ENCODE results near the gene ZNF569.
A peak's percentile ranks its signal among the peaks of the same experiment; 100 is the strongest.
"Not testable (repeated sequence)": the region's sequence is repeated elsewhere in the genome, so short reads cannot be mapped to it uniquely, and the experiment has no call there.

The ZNF569 gene

GRCh38 chr19:37466277-37466797 lies 907 bp downstream of the ZNF569 start:
- peaks cover 36% of the 10 kb centered on the region for H3K36me3 Mint-ChIP-seq (ENCODE audit: low read depth)
- peak overlapping the region; percentile 94 for H3K27ac Mint-ChIP-seq
- ATAC-seq (no peak), DNase-seq (no peak)
- H3K9me3 Mint-ChIP-seq: peaks cover 20% of the 10 kb centered on the region
- H3K27me3 Mint-ChIP-seq: no peaks in the 10 kb centered on the region
- peak overlapping the region; percentile 97 for H3K4me3 Mint-ChIP-seq
- peaks cover 31% of the 10 kb centered on the region for H3K4me1 Mint-ChIP-seq

- ATAC-seq (no peak), DNase-seq (no peak)
- Mint-ChIP-seq H3K27me3 (no peaks in the 10 kb centered on the region), H3K36me3 (ENCODE audit: low read depth) (peaks cover 77% of the 10 kb centered on the region), H3K4me3 (no peak overlapping the region), H3K27ac (no peak overlapping the region), H3K4me1 (no peaks in the 10 kb centered on the region), H3K9me3 (peaks cover 85% of the 10 kb centered on the region)
These were observed 14.6 kb downstream of the ZNF569 start for GRCh38 chr19:37452500-37453245.

GRCh38 chr19:37413313-37414084 lies 53.7 kb downstream of the ZNF569 start:
- DNase-seq (no peak), ATAC-seq (no peak)
- peaks cover 61% of the 10 kb centered on the region for H3K9me3 Mint-ChIP-seq
- no peak overlapping the region for H3K27ac Mint-ChIP-seq
- peaks cover 68% of the 10 kb centered on the region for H3K36me3 Mint-ChIP-seq (ENCODE audit: low read depth)
- H3K4me1 Mint-ChIP-seq: no peaks in the 10 kb centered on the region
- H3K27me3 Mint-ChIP-seq: no peaks in the 10 kb centered on the region
- no peak overlapping the region for H3K4me3 Mint-ChIP-seq

- peaks cover 63% of the 10 kb centered on the region for H3K36me3 Mint-ChIP-seq (ENCODE audit: low read depth)
- H3K9me3 Mint-ChIP-seq: peaks cover 63% of the 10 kb centered on the region
- no peak overlapping the region for H3K27ac Mint-ChIP-seq
- H3K27me3 Mint-ChIP-seq: no peaks in the 10 kb centered on the region
- no peaks in the 10 kb centered on the region for H3K4me1 Mint-ChIP-seq
- no peak overlapping the region for H3K4me3 Mint-ChIP-seq
- ATAC-seq (no peak), DNase-seq (no peak)
These were observed 54.5 kb downstream of the ZNF569 start for GRCh38 chr19:37412700-37413099.

- ATAC-seq, H3K4me1 Mint-ChIP-seq, H3K27ac Mint-ChIP-seq, H3K4me3 Mint-ChIP-seq, H3K27me3 Mint-ChIP-seq, DNase-seq: not testable (repeated sequence)
- Mint-ChIP-seq H3K9me3 (peaks cover 57% of the 10 kb centered on the region), H3K36me3 (ENCODE audit: low read depth) (peaks cover 24% of the 10 kb centered on the region)
These were observed 61.0 kb downstream of the ZNF569 start for GRCh38 chr19:37406140-37406846.

- Mint-ChIP-seq H3K4me3 (no peak overlapping the region), H3K4me1 (no peaks in the 10 kb centered on the region), H3K9me3 (peaks cover 58% of the 10 kb centered on the region)
These were observed 63.8 kb downstream of the ZNF569 start for GRCh38 chr19:37403403-37403802.

GRCh38 chr19:37401078-37401477 lies 66.2 kb downstream of the ZNF569 start:
- ATAC-seq (no peak), DNase-seq (no peak)
- no peaks in the 10 kb centered on the region for H3K4me1 Mint-ChIP-seq
- no peak overlapping the region for H3K4me3 Mint-ChIP-seq
- peaks cover 10% of the 10 kb centered on the region for H3K36me3 Mint-ChIP-seq (ENCODE audit: low read depth)
- no peaks in the 10 kb centered on the region for H3K27me3 Mint-ChIP-seq
- H3K9me3 Mint-ChIP-seq: peaks cover 51% of the 10 kb centered on the region
- H3K27ac Mint-ChIP-seq: no peak overlapping the region

More at GRCh38 chr19:37403403-37403802, 63.8 kb downstream of the ZNF569 start:
- no peak for DNase-seq
- no peak overlapping the region for H3K27ac Mint-ChIP-seq
- no peak for ATAC-seq
- no peaks in the 10 kb centered on the region for H3K27me3 Mint-ChIP-seq
- peaks cover 14% of the 10 kb centered on the region for H3K36me3 Mint-ChIP-seq (ENCODE audit: low read depth)

- not testable (repeated sequence) for H3K27me3 Mint-ChIP-seq, H3K27ac Mint-ChIP-seq, ATAC-seq, H3K4me1 Mint-ChIP-seq, H3K4me3 Mint-ChIP-seq, DNase-seq
- Mint-ChIP-seq H3K36me3 (ENCODE audit: low read depth) (peaks cover 55% of the 10 kb centered on the region), H3K9me3 (peaks cover 66% of the 10 kb centered on the region)
These were observed 75.8 kb downstream of the ZNF569 start for GRCh38 chr19:37391399-37391798.

- Mint-ChIP-seq H3K9me3 (peaks cover 72% of the 10 kb centered on the region), H3K27ac (no peak overlapping the region)
These were observed 78.0 kb downstream of the ZNF569 start for GRCh38 chr19:37389234-37389633.

GRCh38 chr19:37370880-37371661 lies 96.2 kb downstream of the ZNF569 start, which contains the start of gene ZNF527:
Gene ZNF527, plus strand, starts transcription at chr19:37371099. Its CDS starts 3,100 bp downstream, at chr19:37374199.
- Mint-ChIP-seq H3K4me3 (peak within 1 kb of the TSS; percentile 95), H3K9me3 (peaks cover 22% of the 10 kb centered on the region), H3K4me1 (peaks cover 16% of the 10 kb centered on the region), H3K27me3 (no peaks in the 10 kb centered on the region), H3K27ac (peak within 1 kb of the TSS; percentile 92), H3K36me3 (ENCODE audit: low read depth) (peaks cover 20% of the 10 kb centered on the region)
- ATAC-seq (peak; percentile 98), DNase-seq (peak; percentile 94)

More at GRCh38 chr19:37389234-37389633, 78.0 kb downstream of the ZNF569 start:
- Mint-ChIP-seq H3K4me3 (no peak overlapping the region), H3K27me3 (no peaks in the 10 kb centered on the region), H3K4me1 (no peaks in the 10 kb centered on the region), H3K36me3 (ENCODE audit: low read depth) (peaks cover 69% of the 10 kb centered on the region)
- ATAC-seq (no peak), DNase-seq (no peak)

GRCh38 chr19:37370386-37370879 lies 96.8 kb downstream of the ZNF569 start:
- peak; percentile 20 for ATAC-seq
- H3K27me3 Mint-ChIP-seq, DNase-seq: not testable (repeated sequence)
- peaks cover 16% of the 10 kb centered on the region for H3K4me1 Mint-ChIP-seq
- peak overlapping the region; percentile 92 for H3K27ac Mint-ChIP-seq
- peaks cover 22% of the 10 kb centered on the region for H3K36me3 Mint-ChIP-seq (ENCODE audit: low read depth)
- peak overlapping the region; percentile 95 for H3K4me3 Mint-ChIP-seq
- H3K9me3 Mint-ChIP-seq: peaks cover 27% of the 10 kb centered on the region

- H3K27me3 Mint-ChIP-seq: no peaks in the 10 kb centered on the region
- no peak for DNase-seq
- peaks cover 68% of the 10 kb centered on the region for H3K36me3 Mint-ChIP-seq (ENCODE audit: low read depth)
- ATAC-seq: no peak
- peaks cover 55% of the 10 kb centered on the region for H3K9me3 Mint-ChIP-seq
- peak overlapping the region; percentile 4 for H3K4me3 Mint-ChIP-seq
- no peaks in the 10 kb centered on the region for H3K4me1 Mint-ChIP-seq
- no peak overlapping the region for H3K27ac Mint-ChIP-seq
These were observed 104.5 kb downstream of the ZNF569 start for GRCh38 chr19:37362733-37363132.

GRCh38 chr19:37361994-37362393 lies 105.2 kb downstream of the ZNF569 start:
- Mint-ChIP-seq H3K4me3 (no peak overlapping the region), H3K4me1 (no peaks in the 10 kb centered on the region), H3K27ac (no peak overlapping the region), H3K27me3 (no peaks in the 10 kb centered on the region), H3K9me3 (peaks cover 60% of the 10 kb centered on the region), H3K36me3 (ENCODE audit: low read depth) (peaks cover 76% of the 10 kb centered on the region)
- ATAC-seq (no peak), DNase-seq (no peak)

All from activated naive CD8-positive, alpha-beta T cell treated with anti-CD3 and anti-CD28 coated beads, Interleukin-2, amount 50 U/mL, for 24 hours (primary cell).